ENCODE results near the gene PIEZO2.

DNA sequence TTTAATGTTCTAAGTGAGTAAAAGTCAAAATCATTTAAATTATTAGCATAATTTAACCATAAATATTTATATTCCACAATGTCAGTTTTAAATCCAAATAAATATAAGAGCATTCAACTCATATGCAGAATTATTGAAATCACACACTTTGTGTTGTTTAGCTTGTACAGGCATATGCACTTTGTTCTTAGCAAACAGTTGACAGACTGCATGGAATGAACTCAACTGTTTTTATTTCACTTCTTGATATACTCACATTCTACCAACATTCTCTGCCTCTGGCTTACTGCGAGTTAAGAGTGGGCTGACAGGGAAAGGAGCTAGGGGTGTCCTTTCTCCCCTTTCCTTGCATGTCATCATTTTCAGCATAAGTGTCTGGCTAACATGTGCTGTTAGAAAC is 7.6 kb upstream of the PIEZO2 start:
- TF ChIP-seq, protein P1, sequence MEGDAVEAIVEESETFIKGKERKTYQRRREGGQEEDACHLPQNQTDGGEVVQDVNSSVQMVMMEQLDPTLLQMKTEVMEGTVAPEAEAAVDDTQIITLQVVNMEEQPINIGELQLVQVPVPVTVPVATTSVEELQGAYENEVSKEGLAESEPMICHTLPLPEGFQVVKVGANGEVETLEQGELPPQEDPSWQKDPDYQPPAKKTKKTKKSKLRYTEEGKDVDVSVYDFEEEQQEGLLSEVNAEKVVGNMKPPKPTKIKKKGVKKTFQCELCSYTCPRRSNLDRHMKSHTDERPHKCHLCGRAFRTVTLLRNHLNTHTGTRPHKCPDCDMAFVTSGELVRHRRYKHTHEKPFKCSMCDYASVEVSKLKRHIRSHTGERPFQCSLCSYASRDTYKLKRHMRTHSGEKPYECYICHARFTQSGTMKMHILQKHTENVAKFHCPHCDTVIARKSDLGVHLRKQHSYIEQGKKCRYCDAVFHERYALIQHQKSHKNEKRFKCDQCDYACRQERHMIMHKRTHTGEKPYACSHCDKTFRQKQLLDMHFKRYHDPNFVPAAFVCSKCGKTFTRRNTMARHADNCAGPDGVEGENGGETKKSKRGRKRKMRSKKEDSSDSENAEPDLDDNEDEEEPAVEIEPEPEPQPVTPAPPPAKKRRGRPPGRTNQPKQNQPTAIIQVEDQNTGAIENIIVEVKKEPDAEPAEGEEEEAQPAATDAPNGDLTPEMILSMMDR (conservative IDR thresholded peaks at IDR 0.05; ENCODE audit: low read length), result no peak
- TF ChIP-seq EZH2phosphoT487 (IDR thresholded peaks at IDR 0.05; ENCODE audit: borderline replicate concordance), result no peak
